ENCODE results near the gene RAD51B. TPM values are rescaled to one million over a fixed set of nuclear protein-coding genes. Genes with fewer than 3 reads are reported as not detected.

The RAD51B gene
- total and polyA plus RNA-seq, 9 donors: 21.6 to 70.1 (median 35.1) TPM

DNA sequence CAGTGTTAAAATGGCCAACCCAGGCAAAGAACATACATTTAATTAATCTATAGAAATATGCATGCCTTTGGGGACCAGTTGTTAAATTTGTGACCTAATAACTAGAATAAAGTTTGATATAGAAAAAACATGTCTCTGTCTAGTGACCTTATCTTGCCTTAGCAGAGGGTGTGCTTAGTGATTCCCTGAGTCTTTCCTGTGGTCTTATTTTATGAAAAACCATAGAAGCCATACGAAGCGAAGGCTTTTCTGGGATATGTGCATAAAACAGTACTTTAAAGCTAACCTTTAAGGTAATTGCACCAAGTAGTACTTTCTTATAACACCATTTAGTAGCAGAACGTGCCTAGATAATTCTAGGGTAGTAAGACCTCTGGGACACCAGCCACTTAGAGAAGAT lies 593.9 kb downstream of the RAD51B start:
- Histone ChIP-seq H3K36me3 (no peaks in the 10 kb centered on the region), H3K4me1 (ENCODE audit: insufficient read depth) (peaks cover 24% of the 10 kb centered on the region), H3K4me3 (no peak overlapping the region), H3K9me3 (no peaks in the 10 kb centered on the region), H3K27ac (peak overlapping the region in 1 of 2 donors; percentile 77), H3K27me3 (no peaks in the 10 kb centered on the region)
- WGBS, 3 donors: 78 to 84% (median 82%) methylated on average over 3 of the region's 3 CpGs
- intact Hi-C loops (cut with DNase I): loop anchor here in 1 of 4 donors (10.0 kb wide), 1 partner anchor 101 kb away; no protein-coding TSS in a partner anchor
- TF ChIP-seq EP300 (IDR thresholded peaks at IDR 0.05): no peak
- TF ChIP-seq, protein P1, sequence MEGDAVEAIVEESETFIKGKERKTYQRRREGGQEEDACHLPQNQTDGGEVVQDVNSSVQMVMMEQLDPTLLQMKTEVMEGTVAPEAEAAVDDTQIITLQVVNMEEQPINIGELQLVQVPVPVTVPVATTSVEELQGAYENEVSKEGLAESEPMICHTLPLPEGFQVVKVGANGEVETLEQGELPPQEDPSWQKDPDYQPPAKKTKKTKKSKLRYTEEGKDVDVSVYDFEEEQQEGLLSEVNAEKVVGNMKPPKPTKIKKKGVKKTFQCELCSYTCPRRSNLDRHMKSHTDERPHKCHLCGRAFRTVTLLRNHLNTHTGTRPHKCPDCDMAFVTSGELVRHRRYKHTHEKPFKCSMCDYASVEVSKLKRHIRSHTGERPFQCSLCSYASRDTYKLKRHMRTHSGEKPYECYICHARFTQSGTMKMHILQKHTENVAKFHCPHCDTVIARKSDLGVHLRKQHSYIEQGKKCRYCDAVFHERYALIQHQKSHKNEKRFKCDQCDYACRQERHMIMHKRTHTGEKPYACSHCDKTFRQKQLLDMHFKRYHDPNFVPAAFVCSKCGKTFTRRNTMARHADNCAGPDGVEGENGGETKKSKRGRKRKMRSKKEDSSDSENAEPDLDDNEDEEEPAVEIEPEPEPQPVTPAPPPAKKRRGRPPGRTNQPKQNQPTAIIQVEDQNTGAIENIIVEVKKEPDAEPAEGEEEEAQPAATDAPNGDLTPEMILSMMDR (IDR thresholded peaks at IDR 0.05): no peak
- TF ChIP-seq POLR2A (IDR thresholded peaks at IDR 0.05): no peak
- no peak for DNase-seq

DNA sequence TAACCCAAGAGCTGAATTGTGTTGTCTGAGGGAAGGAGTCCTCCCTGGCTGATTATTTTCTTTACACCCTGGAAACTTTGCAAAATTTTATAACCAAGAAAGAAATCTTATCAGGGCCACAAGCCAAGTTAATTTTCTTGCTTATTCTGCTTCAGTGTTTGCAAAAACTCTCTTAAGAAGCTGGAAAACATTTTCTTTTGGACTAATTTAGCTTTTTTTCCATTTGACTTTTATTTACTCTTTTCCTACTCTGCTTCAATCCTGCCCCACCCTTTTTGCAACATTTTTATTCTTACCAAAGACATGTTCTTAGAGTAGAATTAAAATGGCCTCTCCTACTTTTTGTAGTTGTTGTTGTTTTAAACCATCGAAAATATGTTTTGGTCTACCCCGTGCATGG lies 594.5 kb downstream of the RAD51B start:
- no peaks in the 10 kb centered on the region for H3K36me3 ChIP-seq
- TF ChIP-seq, protein P1 (IDR thresholded peaks at IDR 0.05): no peak
- TF ChIP-seq EP300 (IDR thresholded peaks at IDR 0.05): no peak
- no peak for TF ChIP-seq POLR2A (IDR thresholded peaks at IDR 0.05)
- intact Hi-C loops (cut with DNase I): loop anchor here in 1 of 4 donors (10.0 kb wide), 1 partner anchor 101 kb away; no protein-coding TSS in a partner anchor
- H3K27me3 ChIP-seq: no peaks in the 10 kb centered on the region
- H3K4me1 ChIP-seq (ENCODE audit: insufficient read depth): peaks cover 26% of the 10 kb centered on the region
- H3K9me3 ChIP-seq: no peaks in the 10 kb centered on the region
- WGBS, 3 donors: 13 to 28% (median 16%) methylated on average over 2 of the region's 2 CpGs
- no peak overlapping the region for H3K4me3 ChIP-seq
- DNase-seq: no peak
- peak overlapping the region; percentile 32 to 77 for H3K27ac ChIP-seq

DNA sequence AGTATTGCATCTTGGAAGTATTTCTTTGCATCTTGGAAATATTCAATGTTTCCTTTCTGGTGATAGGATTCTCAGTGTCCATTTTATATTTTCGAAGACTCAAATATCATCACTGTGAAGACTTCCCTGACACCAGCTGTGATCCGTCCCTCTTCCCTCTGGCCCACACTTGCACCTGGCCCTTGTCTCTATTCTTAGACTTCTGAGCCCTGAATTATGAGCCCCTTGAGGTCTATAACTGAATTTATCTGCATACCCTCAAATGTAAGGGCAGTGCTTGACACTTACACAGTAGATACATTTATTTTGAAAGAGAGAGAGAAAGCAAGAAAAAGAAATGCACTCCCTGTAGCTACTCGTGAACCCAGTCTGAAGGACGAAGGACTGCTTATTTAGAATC lies 596.6 kb downstream of the RAD51B start:
- TF ChIP-seq POLR2A (IDR thresholded peaks at IDR 0.05) (no peak), EP300 (IDR thresholded peaks at IDR 0.05) (no peak)
- TF ChIP-seq, protein P1 (IDR thresholded peaks at IDR 0.05): no peak
- Histone ChIP-seq H3K27me3 (no peaks in the 10 kb centered on the region), H3K4me3 (no peak overlapping the region), H3K4me1 (ENCODE audit: insufficient read depth) (peaks cover 28% of the 10 kb centered on the region), H3K36me3 (no peaks in the 10 kb centered on the region), H3K9me3 (no peaks in the 10 kb centered on the region), H3K27ac (peak overlapping the region in 1 of 2 donors; percentile 77)
- no peak for DNase-seq
- WGBS, 3 donors: 49 to 70% (median 53%) methylated on average over 4 of the region's 4 CpGs
- intact Hi-C loops (cut with DNase I): loop anchor here in 1 of 4 donors (10.0 kb wide), 1 partner anchor 99 kb away; no protein-coding TSS in a partner anchor

DNA sequence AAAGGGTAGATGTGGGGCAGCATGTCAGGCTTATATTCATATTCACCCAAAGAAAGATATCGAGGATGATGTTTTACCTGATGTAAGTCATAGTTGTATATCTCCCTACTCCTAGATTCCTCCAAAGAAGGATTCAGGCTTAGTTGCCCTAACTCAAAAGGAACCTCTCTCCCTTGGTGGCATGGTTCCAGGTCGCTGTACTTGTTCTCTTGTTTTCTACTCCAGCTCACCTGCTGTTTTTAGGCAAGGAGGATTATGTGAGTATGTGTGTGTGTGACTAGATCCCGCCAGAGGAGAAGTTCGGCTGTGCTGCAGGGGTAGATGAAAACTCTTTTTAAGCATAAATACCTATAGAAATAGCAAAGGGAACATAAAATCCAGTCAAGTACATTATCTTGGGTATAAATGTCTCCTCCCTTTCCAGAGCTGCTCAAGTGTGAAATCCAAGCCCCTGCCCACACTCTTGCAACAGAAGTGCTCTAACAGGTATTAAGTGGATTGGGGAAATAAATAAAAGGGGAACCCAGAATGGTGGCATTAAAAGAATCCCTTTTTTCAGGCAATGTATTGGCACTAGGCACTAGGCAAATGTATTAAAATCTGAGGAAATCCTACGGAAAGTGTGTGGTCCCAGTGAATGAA lies 597.6 kb downstream of the RAD51B start:
- 86 to 92% (median 91%) methylated on average over 5 of the region's 5 CpGs for WGBS, 3 donors
- Histone ChIP-seq H3K27me3 (no peaks in the 10 kb centered on the region), H3K9me3 (no peaks in the 10 kb centered on the region), H3K27ac (peak overlapping the region in 1 of 2 donors; percentile 77), H3K4me3 (no peak overlapping the region), H3K4me1 (ENCODE audit: insufficient read depth) (peaks cover 28% of the 10 kb centered on the region), H3K36me3 (no peaks in the 10 kb centered on the region)
- intact Hi-C loops (cut with DNase I): loop anchor here in 1 of 4 donors (10.0 kb wide), 1 partner anchor 98 kb away; no protein-coding TSS in a partner anchor
- TF ChIP-seq EP300 (IDR thresholded peaks at IDR 0.05): no peak
- no peak for DNase-seq

Measured in ovary (tissue), 9 donors.